D721Med (cell line): ENCODE measurements around the gene TMEM184A.
A peak's percentile ranks its signal among the peaks of the same experiment; 100 is the strongest.

Experiments used
- DNase-seq: peaks from one replicate; pipeline ENCODE4 v3.0.0; 2011; ENCODE audit warnings: low spot score; ENCODE audit not compliant: insufficient read length
- FAIRE-seq: peaks from 2 replicates; lab custom pipeline; 2011; peaks lifted over from hg19 to GRCh38; lab: Jason Lieb, UNC
- CTCF ChIP-seq: IDR thresholded peaks from 2 replicates; pipeline ENCODE4 v1.5.1; 2012; ENCODE audit warnings: mild to moderate bottlenecking, control low read depth; ENCODE audit not compliant: insufficient read depth; ENCODE audit errors: missing control alignments

The TMEM184A gene

GRCh38 chr7:1510780-1511154, 45.2 kb downstream of the TMEM184A start:
- FAIRE-seq (no peak), DNase-seq (no peak)
- TF ChIP-seq CTCF, result no peak

DNA sequence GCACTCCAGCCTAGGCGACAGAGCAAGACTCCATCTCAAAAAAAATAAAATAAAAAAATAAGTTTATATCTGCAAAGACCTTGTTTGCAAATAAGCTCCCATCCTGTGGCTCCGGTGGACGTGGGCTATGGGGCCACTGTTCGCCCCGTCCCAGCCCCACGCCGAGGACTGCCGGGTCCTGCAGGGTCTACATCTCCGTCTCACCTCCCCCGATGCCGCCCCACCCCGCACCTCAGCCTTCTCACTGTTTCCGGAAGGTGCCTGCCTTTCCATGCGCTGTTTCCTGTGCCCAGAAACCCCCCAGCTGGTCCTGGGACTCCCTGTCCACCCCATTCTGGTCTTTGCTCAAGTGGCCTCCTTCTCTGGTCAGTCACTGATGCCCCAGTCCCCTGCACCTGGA, 46.8 kb downstream of the TMEM184A start:
- FAIRE-seq, result no peak
- no peak for TF ChIP-seq CTCF
- DNase-seq, result no peak

GRCh38 chr7:1508277-1508758, 47.7 kb downstream of the TMEM184A start:
- FAIRE-seq (no peak), DNase-seq (no peak)
- TF ChIP-seq CTCF, result no peak

- TF ChIP-seq CTCF, result no peak
- DNase-seq (no peak), FAIRE-seq (no peak)
These were observed 50.1 kb downstream of the TMEM184A start for GRCh38 chr7:1505731-1506550.

GRCh38 chr7:1503816-1504775, 51.9 kb downstream of the TMEM184A start, which contains the start of gene INTS1:
Gene INTS1, minus strand, starts transcription at chr7:1504389. Its CDS starts 429 bp downstream, at chr7:1503960.
- peak; percentile 63 for TF ChIP-seq CTCF
- DNase-seq, result peak; percentile 91
- no peak for FAIRE-seq

- no peak for FAIRE-seq
- TF ChIP-seq CTCF, result no peak
- no peak for DNase-seq
These were observed 52.6 kb downstream of the TMEM184A start for GRCh38 chr7:1503390-1503789.
